NT2/D1 (cell line): ENCODE measurements around the gene LRMDA.

Source experiments
- DNase-seq: peaks from one replicate; pipeline ENCODE4 v3.0.0-alpha.2; 2011; ENCODE audit warnings: low read depth, low spot score
- H3K27me3 ChIP-seq: 2 replicates; pipeline ENCODE4 v1.6.0; 2011; ENCODE audit warnings: mild to moderate bottlenecking; ENCODE audit not compliant: insufficient read length, insufficient read depth
- H3K36me3 ChIP-seq: 2 replicates; pipeline ENCODE4 v1.6.1; 2011; ENCODE audit warnings: mild to moderate bottlenecking, low read length, mixed read lengths; ENCODE audit not compliant: insufficient read depth, insufficient read length
- H3K4me1 ChIP-seq: 2 replicates; pipeline ENCODE4 v1.5.1; 2011; ENCODE audit not compliant: insufficient read depth, insufficient read length
- H3K4me3 ChIP-seq: 2 replicates; pipeline ENCODE4 v1.5.1; 2011; ENCODE audit warnings: low read depth; ENCODE audit not compliant: insufficient read length
- H3K9ac ChIP-seq: 2 replicates; pipeline ENCODE4 v1.6.0; 2011; ENCODE audit warnings: low read depth; ENCODE audit not compliant: insufficient read length
- H3K9me3 ChIP-seq: 2 replicates; pipeline ENCODE4 v1.5.1; 2011; ENCODE audit warnings: mild to moderate bottlenecking, low read length; ENCODE audit not compliant: insufficient read depth
- SUZ12 ChIP-seq: IDR thresholded peaks from 2 replicates; pipeline ENCODE4 v1.6.1; 2011; ENCODE audit not compliant: insufficient read length, insufficient read depth; ENCODE audit errors: extremely low read depth
- YY1 ChIP-seq: IDR thresholded peaks from 2 replicates; pipeline ENCODE4 v1.6.1; 2011; ENCODE audit not compliant: insufficient read length, insufficient read depth
- ZNF274 ChIP-seq: IDR thresholded peaks from 2 replicates; pipeline ENCODE4 v1.6.1; 2011; ENCODE audit warnings: mild to moderate bottlenecking, low read depth, low read length

LRMDA gene

DNA sequence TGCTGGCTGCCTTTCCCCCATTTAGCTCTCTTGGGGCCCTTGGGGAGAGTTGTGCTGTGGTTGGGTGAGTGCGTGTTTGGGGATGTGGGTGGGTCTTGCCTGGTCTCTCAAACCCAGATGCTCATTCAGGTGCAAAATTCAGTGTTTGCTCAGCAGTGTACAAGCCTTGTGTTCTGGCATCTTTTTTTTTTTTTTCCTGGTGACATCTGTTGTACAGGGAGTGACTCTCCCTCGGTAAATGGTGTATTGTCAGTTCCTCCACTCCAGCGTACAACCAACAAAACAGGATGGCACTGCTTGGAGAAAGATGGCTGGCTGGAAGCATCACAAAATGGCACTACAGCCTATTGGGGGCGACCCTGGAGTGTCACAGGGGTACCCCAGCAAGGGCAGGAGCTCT is 75.5 kb downstream of the LRMDA start:
- H3K27me3 ChIP-seq: peaks cover 8% of the 10 kb centered on the region
- no peaks in the 10 kb centered on the region for H3K9me3 ChIP-seq
- DNase-seq: no peak
- H3K4me3 ChIP-seq: no peak overlapping the region
- no peak overlapping the region for H3K9ac ChIP-seq
- no peaks in the 10 kb centered on the region for H3K36me3 ChIP-seq
- TF ChIP-seq YY1: no peak
- TF ChIP-seq SUZ12: no peak
- no peak for TF ChIP-seq ZNF274
- no peaks in the 10 kb centered on the region for H3K4me1 ChIP-seq

DNA sequence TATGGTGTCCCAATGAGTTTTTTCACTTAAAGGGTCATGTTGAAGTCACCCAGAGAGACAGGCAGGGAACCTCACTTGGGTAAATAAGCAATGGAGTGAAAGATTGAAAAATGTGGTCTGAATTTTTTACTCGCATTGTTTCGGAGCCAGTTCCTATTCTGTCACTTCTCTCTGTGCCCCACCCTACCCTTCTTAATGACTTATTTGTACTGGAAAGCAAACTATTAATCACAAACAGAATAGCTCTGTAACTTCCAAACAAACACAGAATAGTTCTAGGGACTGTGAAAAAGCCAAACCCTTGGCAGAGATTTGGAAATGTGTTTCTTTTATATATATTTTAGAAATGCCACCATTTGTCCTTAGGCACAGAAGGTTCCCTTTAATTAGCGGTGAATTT is 76.0 kb downstream of the LRMDA start:
- no peak overlapping the region for H3K9ac ChIP-seq
- no peaks in the 10 kb centered on the region for H3K36me3 ChIP-seq
- no peak overlapping the region for H3K4me3 ChIP-seq
- no peak for DNase-seq
- H3K27me3 ChIP-seq: peaks cover 11% of the 10 kb centered on the region
- TF ChIP-seq SUZ12 (no peak), YY1 (no peak), ZNF274 (no peak)
- no peaks in the 10 kb centered on the region for H3K4me1 ChIP-seq
- no peaks in the 10 kb centered on the region for H3K9me3 ChIP-seq

DNA sequence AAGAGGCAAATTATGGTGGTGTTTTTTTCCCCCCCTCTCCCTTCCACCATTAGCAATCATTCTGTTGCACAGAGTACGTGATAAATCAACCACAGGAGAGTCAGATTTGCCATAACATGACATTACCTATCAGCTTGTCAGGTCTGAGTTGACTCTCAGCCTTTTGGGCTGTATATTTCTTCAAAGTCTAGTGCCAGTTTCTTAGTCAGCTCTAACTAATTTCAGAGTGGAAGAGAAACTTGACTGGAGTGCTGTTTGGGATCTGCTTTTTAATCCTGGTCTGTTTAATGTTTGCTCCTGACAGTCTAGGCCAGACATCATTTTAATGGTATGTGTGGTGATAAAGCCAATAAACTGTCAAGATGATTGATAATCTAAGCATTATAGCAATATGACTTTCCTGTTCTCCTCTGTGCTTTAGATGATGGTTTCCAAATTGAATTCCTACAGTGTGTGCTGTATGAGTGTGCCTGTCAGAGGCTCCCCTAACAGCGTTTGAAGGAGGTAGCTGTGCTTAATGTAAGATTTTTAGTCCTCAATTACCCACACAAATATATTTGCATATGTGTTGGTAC is 76.9 kb downstream of the LRMDA start:
- H3K9me3 ChIP-seq: no peaks in the 10 kb centered on the region
- TF ChIP-seq YY1: no peak
- TF ChIP-seq ZNF274: no peak
- no peak for TF ChIP-seq SUZ12
- H3K4me1 ChIP-seq: no peaks in the 10 kb centered on the region
- no peak for DNase-seq
- H3K4me3 ChIP-seq: no peak overlapping the region
- peaks cover 11% of the 10 kb centered on the region for H3K27me3 ChIP-seq
- H3K9ac ChIP-seq: no peak overlapping the region
- no peaks in the 10 kb centered on the region for H3K36me3 ChIP-seq

DNA sequence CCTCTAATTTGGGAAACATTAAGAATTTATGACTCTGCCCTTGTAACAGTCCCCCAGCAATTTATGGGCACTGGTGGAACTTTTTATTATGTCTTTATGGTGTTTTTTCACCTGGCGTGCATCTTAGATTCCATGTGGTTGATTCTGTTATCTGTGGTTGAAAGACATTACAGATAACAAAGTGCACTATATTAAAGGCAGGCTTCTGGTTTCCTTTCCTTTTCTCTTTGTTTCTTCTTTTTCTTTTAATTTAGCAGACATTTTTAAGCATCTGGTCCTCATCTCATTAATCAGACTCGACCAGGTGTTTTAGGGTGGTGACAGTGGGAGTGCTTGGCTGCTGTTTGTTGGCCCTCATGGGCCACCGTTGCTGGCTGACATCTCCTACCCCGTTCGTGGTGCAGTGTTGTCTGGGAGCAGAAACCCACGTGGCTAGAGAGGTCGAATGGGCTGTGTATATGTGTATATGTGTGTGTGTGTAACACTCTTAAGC is 77.4 kb downstream of the LRMDA start:
- no peak overlapping the region for H3K9ac ChIP-seq
- TF ChIP-seq YY1 (no peak), ZNF274 (no peak), SUZ12 (no peak)
- no peak for DNase-seq

DNA sequence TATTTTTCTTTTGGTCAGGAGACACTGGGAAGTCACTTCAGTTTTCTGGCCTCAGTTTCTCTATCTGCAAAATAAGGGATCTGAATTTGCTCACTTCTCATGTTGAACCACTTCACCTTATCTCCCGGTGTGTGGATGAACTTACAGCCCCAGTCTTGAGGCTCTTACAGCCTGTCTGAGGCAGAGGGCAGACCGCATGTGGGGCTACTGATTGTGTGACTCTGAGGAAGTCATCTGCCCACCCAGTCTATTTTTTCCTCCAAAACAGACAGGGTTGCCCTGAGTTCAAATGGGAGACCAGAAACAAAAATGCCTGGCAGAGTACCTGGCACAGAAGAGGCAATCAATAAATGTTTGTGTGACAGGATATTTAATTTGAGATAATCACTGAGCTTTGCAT is 78.3 kb downstream of the LRMDA start:
- no peaks in the 10 kb centered on the region for H3K4me1 ChIP-seq
- H3K36me3 ChIP-seq: no peaks in the 10 kb centered on the region
- TF ChIP-seq YY1 (no peak), SUZ12 (no peak), ZNF274 (no peak)
- H3K4me3 ChIP-seq: no peak overlapping the region
- peaks cover 11% of the 10 kb centered on the region for H3K27me3 ChIP-seq
- DNase-seq: no peak
- no peak overlapping the region for H3K9ac ChIP-seq
- H3K9me3 ChIP-seq: no peaks in the 10 kb centered on the region

More for the DNA sequence above, 77.4 kb downstream of the LRMDA start:
- H3K36me3 ChIP-seq: no peaks in the 10 kb centered on the region
- H3K9me3 ChIP-seq: no peaks in the 10 kb centered on the region
- H3K4me3 ChIP-seq: no peak overlapping the region
- H3K4me1 ChIP-seq: no peaks in the 10 kb centered on the region
- H3K27me3 ChIP-seq: peaks cover 11% of the 10 kb centered on the region

DNA sequence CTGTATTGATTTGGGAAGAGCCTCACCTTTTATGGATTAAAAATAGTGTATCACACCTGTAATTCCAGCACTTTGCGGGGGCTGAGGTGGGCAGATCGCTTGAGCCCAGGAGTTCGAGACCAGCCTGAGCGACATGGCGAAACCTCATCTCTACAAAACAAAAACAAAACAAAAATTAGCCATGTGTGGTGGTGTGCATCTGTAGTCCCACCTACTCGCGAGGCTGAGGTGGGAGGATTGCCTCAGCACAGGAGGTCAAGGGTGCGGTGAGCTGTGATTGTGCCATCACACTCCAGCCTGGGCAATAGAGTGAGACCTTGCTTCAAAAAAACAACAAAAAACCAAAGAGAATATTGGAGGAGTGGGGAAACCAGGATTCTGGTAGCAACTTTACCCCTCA is 79.6 kb downstream of the LRMDA start:
- Histone ChIP-seq H3K4me1 (no peaks in the 10 kb centered on the region), H3K27me3 (peaks cover 11% of the 10 kb centered on the region), H3K9ac (no peak overlapping the region), H3K36me3 (no peaks in the 10 kb centered on the region), H3K4me3 (no peak overlapping the region), H3K9me3 (no peaks in the 10 kb centered on the region)
- no peak for TF ChIP-seq SUZ12
- TF ChIP-seq YY1: no peak
- TF ChIP-seq ZNF274: no peak
- no peak for DNase-seq

DNA sequence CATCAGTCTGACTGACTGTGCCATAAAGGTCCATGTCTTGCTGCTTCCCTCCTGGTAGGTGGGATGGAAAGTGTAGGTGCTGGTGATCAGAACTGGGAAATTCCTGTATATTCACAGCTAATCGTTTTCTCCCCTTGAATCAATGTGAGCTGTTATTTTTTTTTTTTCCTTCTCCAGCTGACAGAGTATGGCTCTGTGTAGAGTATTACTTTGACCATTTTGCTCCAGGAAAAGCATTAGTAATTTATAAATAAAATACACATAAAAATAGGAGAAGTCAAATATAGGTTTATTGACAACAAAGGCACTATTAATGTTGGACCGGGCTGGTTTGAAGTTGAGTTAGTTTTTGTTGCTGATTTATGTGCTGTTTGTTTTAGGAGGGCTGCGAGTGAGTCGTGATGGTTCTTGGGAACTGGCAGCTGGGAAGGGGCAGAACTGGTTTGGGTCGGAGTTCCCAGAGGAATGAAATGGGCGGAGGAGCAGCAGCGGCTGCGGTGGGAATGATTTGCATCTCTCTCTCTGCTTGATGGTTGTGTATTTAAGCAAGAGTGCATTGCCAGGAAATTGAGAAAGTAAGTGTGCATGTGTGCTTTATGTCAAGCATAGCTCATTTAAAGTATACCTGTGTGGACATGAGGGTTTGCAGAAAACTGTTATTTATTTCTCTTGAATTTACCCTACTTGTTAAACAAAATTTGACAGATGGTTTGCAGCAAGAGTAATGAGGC is 80.9 kb downstream of the LRMDA start:
- Histone ChIP-seq H3K9ac (no peak overlapping the region), H3K9me3 (no peaks in the 10 kb centered on the region), H3K4me3 (no peak overlapping the region), H3K36me3 (no peaks in the 10 kb centered on the region), H3K27me3 (peaks cover 11% of the 10 kb centered on the region), H3K4me1 (no peaks in the 10 kb centered on the region)
- no peak for TF ChIP-seq ZNF274
- no peak for DNase-seq
